ENCODE results near the gene ZNF573. TPM values are rescaled to one million over a fixed set of nuclear protein-coding genes. Genes with fewer than 3 reads are reported as not detected.
"Not testable (repeated sequence)": the region's sequence is repeated elsewhere in the genome, so short reads cannot be mapped to it uniquely, and the experiment has no call there.

Gene ZNF573
- total RNA-seq, result 12.2 TPM
- polyA plus RNA-seq (ENCODE audit: insufficient read depth, low read depth, low replicate concordance), result 1.5 TPM
- long read RNA-seq, donor 1, partial matches to known transcripts, result 18 of 18 reads
- long read RNA-seq, donor 1, other reads (novel, unspliced or antisense), result 0 of 18 reads
- long read RNA-seq, donor 2, partial matches to known transcripts, result 27 of 27 reads
- long read RNA-seq, donor 2, other reads (novel, unspliced or antisense), result 0 of 27 reads
- long read RNA-seq, donor 3, partial matches to known transcripts, result 35 of 38 reads
- long read RNA-seq, donor 3, other reads (novel, unspliced or antisense), result 0 of 38 reads
- long read RNA-seq, donor 4, partial matches to known transcripts, result 16 of 16 reads
- long read RNA-seq, donor 4, other reads (novel, unspliced or antisense), result 0 of 16 reads
- long read RNA-seq, donor 5, result 0 reads
- long read RNA-seq, donor 6, partial matches to known transcripts, result 32 of 32 reads
- long read RNA-seq, donor 6, other reads (novel, unspliced or antisense), result 0 of 32 reads
- long read RNA-seq, donor 7, partial matches to known transcripts, result 0 of 2 reads
- long read RNA-seq, donor 7, other reads (novel, unspliced or antisense), result 1 of 2 reads
- long read RNA-seq, donor 8, result 0 reads
- long read RNA-seq, donor 9, partial matches to known transcripts, result 10 of 10 reads
- long read RNA-seq, donor 9, other reads (novel, unspliced or antisense), result 0 of 10 reads
- long read RNA-seq, donor 10, result 0 reads

GRCh38 chr19:37779127-37780005 is at the start of gene ZNF573:
Gene ZNF573 (minus strand): TSS chr19:37779586. CDS start chr19:37773729, 5,857 bp downstream.
- Histone ChIP-seq H3K4me1 (ENCODE audit: control insufficient read depth in 2 of 3, insufficient read depth in 2 of 3, low read depth in 1 of 3, low read length in 3 of 3) (peaks cover 0 to 3% (median 0%) of the 10 kb centered on the region in 3 donors), H3K9ac (ENCODE audit: low read length in 3 of 3) (peak within 1 kb of the TSS; percentile 74 to 98 (median 79)), H3K4me3 (ENCODE audit: low read length in 3 of 3) (peak within 1 kb of the TSS; percentile 93 to 98 (median 98)), H3K27ac (ENCODE audit: low read depth in 2 of 2, low read length in 2 of 2) (peak within 1 kb of the TSS; percentile 87 to 91), H3K9me3 (ENCODE audit: control insufficient read depth in 2 of 3, insufficient read depth in 1 of 3, low read length in 3 of 3) (no peaks in the 10 kb centered on the region), H3K36me3 (ENCODE audit: control insufficient read depth in 2 of 3, insufficient read depth in 3 of 3, low read length in 3 of 3) (no peaks in the 10 kb centered on the region), H3K27me3 (ENCODE audit: control insufficient read depth, insufficient read depth, low read length) (no peaks in the 10 kb centered on the region)
- DNase-seq (peak; percentile 86 to 98 (median 90)), FAIRE-seq (no peak)
- peak; percentile 6 for TF ChIP-seq CTCF (IDR thresholded peaks at IDR 0.05; ENCODE audit: borderline replicate concordance, extremely low read depth, insufficient read depth)
- intact Hi-C loops (cut with DNase I), result no loop called here

GRCh38 chr19:37817180-37817981 is 38.0 kb upstream of the ZNF573 start:
- Histone ChIP-seq H3K36me3 (ENCODE audit: control insufficient read depth in 2 of 3, insufficient read depth in 3 of 3, low read length in 3 of 3) (no peaks in the 10 kb centered on the region), H3K9ac (ENCODE audit: low read length in 3 of 3) (peak overlapping the region; percentile 22 to 72 (median 54)), H3K9me3 (ENCODE audit: control insufficient read depth in 2 of 3, insufficient read depth in 1 of 3, low read length in 3 of 3) (peaks cover 0 to 28% (median 6%) of the 10 kb centered on the region in 3 donors), H3K27ac (ENCODE audit: low read depth in 2 of 2, low read length in 2 of 2) (peak overlapping the region in 1 of 2 donors; percentile 9), H3K4me3 (ENCODE audit: low read length in 3 of 3) (peak overlapping the region; percentile 63 to 86 (median 80)), H3K4me1 (ENCODE audit: control insufficient read depth in 2 of 3, insufficient read depth in 2 of 3, low read depth in 1 of 3, low read length in 3 of 3) (peaks cover 0 to 5% (median 0%) of the 10 kb centered on the region in 3 donors), H3K27me3 (ENCODE audit: control insufficient read depth, insufficient read depth, low read length) (no peaks in the 10 kb centered on the region)
- FAIRE-seq (no peak), DNase-seq (peak; percentile 92 to 96 (median 95))
- intact Hi-C loops (cut with DNase I), result no loop called here
- no peak for TF ChIP-seq CTCF (IDR thresholded peaks at IDR 0.05; ENCODE audit: borderline replicate concordance, extremely low read depth, insufficient read depth)

- FAIRE-seq; H3K9ac ChIP-seq (ENCODE audit: low read length in 3 of 3); H3K27ac ChIP-seq (ENCODE audit: low read depth in 2 of 2, low read length in 2 of 2); DNase-seq; H3K4me3 ChIP-seq (ENCODE audit: low read length in 3 of 3); H3K27me3 ChIP-seq (ENCODE audit: control insufficient read depth, insufficient read depth, low read length); H3K36me3 ChIP-seq (ENCODE audit: control insufficient read depth in 2 of 3, insufficient read depth in 3 of 3, low read length in 3 of 3); intact Hi-C loops (cut with DNase I); H3K4me1 ChIP-seq (ENCODE audit: control insufficient read depth in 2 of 3, insufficient read depth in 2 of 3, low read depth in 1 of 3, low read length in 3 of 3): not testable (repeated sequence)
- peaks cover 0 to 23% (median 0%) of the 10 kb centered on the region in 3 donors for H3K9me3 ChIP-seq (ENCODE audit: control insufficient read depth in 2 of 3, insufficient read depth in 1 of 3, low read length in 3 of 3)
These were observed 36.2 kb upstream of the ZNF573 start for GRCh38 chr19:37815611-37816010.

Data from kidney (tissue), 22 donors.